ENCODE results near the gene ANKRD65.

DNA sequence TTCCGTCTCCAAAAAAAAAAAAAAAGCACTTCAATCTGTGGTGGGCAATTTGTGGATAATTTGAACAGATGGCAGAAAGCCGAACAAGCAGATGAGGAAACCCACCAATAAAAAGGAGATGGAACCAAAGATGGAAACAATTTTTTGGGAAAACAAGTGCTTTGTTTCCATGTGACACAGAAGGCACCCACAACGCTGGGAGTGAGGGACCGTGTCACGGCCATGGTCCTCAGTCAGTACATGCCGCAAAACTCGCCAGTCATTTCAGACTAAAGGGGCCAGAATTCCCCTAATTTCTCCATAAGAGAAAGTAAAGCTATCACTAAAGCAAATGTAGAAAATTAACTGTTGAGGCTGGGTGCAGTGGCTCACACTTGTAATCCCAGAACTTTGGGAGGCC is 27.0 kb downstream of the ANKRD65 start:
- TF ChIP-seq, protein P1, sequence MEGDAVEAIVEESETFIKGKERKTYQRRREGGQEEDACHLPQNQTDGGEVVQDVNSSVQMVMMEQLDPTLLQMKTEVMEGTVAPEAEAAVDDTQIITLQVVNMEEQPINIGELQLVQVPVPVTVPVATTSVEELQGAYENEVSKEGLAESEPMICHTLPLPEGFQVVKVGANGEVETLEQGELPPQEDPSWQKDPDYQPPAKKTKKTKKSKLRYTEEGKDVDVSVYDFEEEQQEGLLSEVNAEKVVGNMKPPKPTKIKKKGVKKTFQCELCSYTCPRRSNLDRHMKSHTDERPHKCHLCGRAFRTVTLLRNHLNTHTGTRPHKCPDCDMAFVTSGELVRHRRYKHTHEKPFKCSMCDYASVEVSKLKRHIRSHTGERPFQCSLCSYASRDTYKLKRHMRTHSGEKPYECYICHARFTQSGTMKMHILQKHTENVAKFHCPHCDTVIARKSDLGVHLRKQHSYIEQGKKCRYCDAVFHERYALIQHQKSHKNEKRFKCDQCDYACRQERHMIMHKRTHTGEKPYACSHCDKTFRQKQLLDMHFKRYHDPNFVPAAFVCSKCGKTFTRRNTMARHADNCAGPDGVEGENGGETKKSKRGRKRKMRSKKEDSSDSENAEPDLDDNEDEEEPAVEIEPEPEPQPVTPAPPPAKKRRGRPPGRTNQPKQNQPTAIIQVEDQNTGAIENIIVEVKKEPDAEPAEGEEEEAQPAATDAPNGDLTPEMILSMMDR (IDR thresholded peaks at IDR 0.05), result no peak
- no peak for TF ChIP-seq POLR2A (IDR thresholded peaks at IDR 0.05)
